PC-3 (cell line): ENCODE results near the gene ELMOD1. TPM values are rescaled to one million over a fixed set of nuclear protein-coding genes. Genes with fewer than 3 reads are reported as not detected.

Experiments
- ATAC-seq: fragments of 200-7000 bp; cut with Tn5 transposase; 2 replicates; pipeline ENCODE4 v1.9.1; 2020; ENCODE audit warnings: mild to moderate bottlenecking, moderate library complexity
- BruUV-seq: library from RNA; stranded (reverse); fragments of 400-500 nt; replicated peaks from 2 replicates; lab custom pipeline; 2021; lab: Mats Ljungman, UMichigan
- CTCF ChIA-PET: fragments of 300-600 bp; sonication (Branson Sonifier 250); formaldehyde crosslinking; loops from one replicate; lab custom pipeline; 2022; ENCODE audit warnings: antibody characterized with exemption; lab: Charles Lee
- POLR2A ChIA-PET: fragments of 300-600 bp; sonication (Branson Sonifier 250); formaldehyde crosslinking; loops from one replicate; lab custom pipeline; 2022; ENCODE audit warnings: antibody characterized with exemption; ENCODE audit not compliant: unreplicated experiment; lab: Charles Lee
- DNase-seq: peaks from one replicate; pipeline ENCODE4 v3.0.0-alpha.2; 2015
- H2AFZ ChIP-seq: fragments of 300-600 bp; sonication (generic); 2 replicates; pipeline ENCODE4 v1.6.0; 2016; ENCODE audit warnings: antibody characterized with exemption, low read length
- H3F3A ChIP-seq: fragments of 300-600 bp; sonication (generic); one replicate; pipeline ENCODE4 v1.6.0; 2017; ENCODE audit warnings: antibody characterized with exemption, low read length, control low read depth, mild to moderate bottlenecking; ENCODE audit not compliant: unreplicated experiment
- H3K27ac ChIP-seq: fragments of 300-600 bp; sonication (generic); 2 replicates; pipeline ENCODE4 v1.5.1; 2016; ENCODE audit warnings: mild to moderate bottlenecking, low read length
- H3K27me3 ChIP-seq: fragments of 300-600 bp; sonication (generic); 2 replicates; pipeline ENCODE4 v1.6.1; 2016; ENCODE audit warnings: low read length, mixed read lengths
- H3K36me3 ChIP-seq: fragments of 300-600 bp; sonication (generic); 2 replicates; pipeline ENCODE4 v1.6.1; 2016; ENCODE audit warnings: low read depth, mixed run types, low read length, mixed read lengths
- H3K4me1 ChIP-seq: fragments of 300-600 bp; sonication (generic); 2 replicates; pipeline ENCODE4 v1.5.1; 2016; ENCODE audit warnings: low read length; ENCODE audit not compliant: insufficient read depth
- H3K4me2 ChIP-seq: fragments of 300-600 bp; sonication (generic); 2 replicates; pipeline ENCODE4 v1.6.0; 2016; ENCODE audit warnings: low read length
- H3K4me3 ChIP-seq: fragments of 300-600 bp; sonication (generic); 2 replicates; pipeline ENCODE4 v1.5.1; 2016; ENCODE audit warnings: mild to moderate bottlenecking, low read length, mixed read lengths
- H3K79me2 ChIP-seq: fragments of 300-600 bp; sonication (generic); 2 replicates; pipeline ENCODE4 v1.6.1; 2017; ENCODE audit warnings: low read length, mixed read lengths
- H3K9ac ChIP-seq: fragments of 300-600 bp; sonication (generic); 2 replicates; pipeline ENCODE4 v1.6.0; 2016; ENCODE audit warnings: mild to moderate bottlenecking, low read length
- H3K9me2 ChIP-seq: fragments of 300-600 bp; sonication (generic); replicated peaks from 2 replicates; pipeline ENCODE4 v1.6.1; 2016; ENCODE audit warnings: mixed run types, low read length, mixed read lengths
- H3K9me3 ChIP-seq: fragments of 300-600 bp; sonication (generic); 2 replicates; pipeline ENCODE4 v1.6.1; 2016; ENCODE audit warnings: low read length, mixed read lengths
- H4K20me1 ChIP-seq: fragments of 300-600 bp; sonication (generic); 2 replicates; pipeline ENCODE4 v1.6.1; 2016; ENCODE audit warnings: low read length, mixed read lengths
- CTCF ChIP-seq: fragments of 300-600 bp; sonication (generic); conservative IDR thresholded peaks from 2 replicates; pipeline ENCODE4 v1.5.1; 2017; ENCODE audit warnings: antibody characterized with exemption, low read depth, mild to moderate bottlenecking, low read length
- EZH2 ChIP-seq: fragments of 300-600 bp; sonication (generic); IDR thresholded peaks from one replicate; pipeline ENCODE4 v1.6.1; 2017; ENCODE audit warnings: antibody characterized with exemption, mild to moderate bottlenecking, low read length; ENCODE audit not compliant: unreplicated experiment
- EZH2phosphoT487 ChIP-seq: fragments of 300-600 bp; sonication (generic); IDR thresholded peaks from 2 replicates; pipeline ENCODE4 v1.6.1; 2018; ENCODE audit warnings: mild to moderate bottlenecking, antibody characterized with exemption, low read length, borderline replicate concordance
- intact Hi-C: fragments of 100-400 bp; cut with micrococcal nuclease; formaldehyde crosslinking; loops from 2 replicates; pipeline ENCODE4 v1.9.0; 2023
- total RNA-seq: library from RNA; depleted of rRNA; stranded (reverse); fragments of >200 nt; gene quantifications from 2 replicates; pipeline ENCODE4 v1.2.3, GENCODE V29; 2014

Gene ELMOD1
- total RNA-seq, 1 experiment from 2014 or later: not detected

GRCh38 chr11:107567739-107568335 lies 23.1 kb upstream of the ELMOD1 start:
- H3K4me2 ChIP-seq: no peak overlapping the region

GRCh38 chr11:107570015-107570414 lies 20.9 kb upstream of the ELMOD1 start:
- no TSS peak for BruUV-seq
- no peaks in the 10 kb centered on the region for H4K20me1 ChIP-seq
- peaks cover 5% of the 10 kb centered on the region; the same call in 1 of the 2 replicates for H3K27me3 ChIP-seq
- H3K79me2 ChIP-seq: peaks cover 4% of the 10 kb centered on the region
- H3K9me2 ChIP-seq: no peaks in the 10 kb centered on the region
- intact Hi-C loops: no loop called here
- H3K4me2 ChIP-seq: no peak overlapping the region
- POLR2A ChIA-PET: no interaction called here
- TF ChIP-seq EZH2 (no peak), CTCF (no peak), EZH2phosphoT487 (no peak)
- H3F3A ChIP-seq: no peaks in the 10 kb centered on the region
- H3K9me3 ChIP-seq: no peaks in the 10 kb centered on the region
- ATAC-seq (no peak), DNase-seq (no peak)
- H3K36me3 ChIP-seq: no peaks in the 10 kb centered on the region
- H3K4me1 ChIP-seq: peaks cover 7% of the 10 kb centered on the region
- H3K9ac ChIP-seq: no peak overlapping the region
- CTCF ChIA-PET: interaction anchor here (0.9 kb wide), 1 partner anchor 119 kb away, joined by 10 read pairs; no protein-coding TSS in a partner anchor
- no peak overlapping the region for H3K27ac ChIP-seq
- no peak overlapping the region for H3K4me3 ChIP-seq
- no peak overlapping the region for H2AFZ ChIP-seq

More at GRCh38 chr11:107567739-107568335, 23.1 kb upstream of the ELMOD1 start:
- no peak overlapping the region for H3K4me3 ChIP-seq
- H3K27me3 ChIP-seq: peaks cover 5% of the 10 kb centered on the region; the same call in 1 of the 2 replicates
- BruUV-seq: no TSS peak
- TF ChIP-seq EZH2phosphoT487: no peak
- TF ChIP-seq EZH2: no peak
- TF ChIP-seq CTCF: no peak
- ATAC-seq: no peak
- ChIA-PET CTCF (no interaction called here), POLR2A (no interaction called here)
- no peak overlapping the region for H3K9ac ChIP-seq
- no peak for DNase-seq
- H3K9me2 ChIP-seq: no peaks in the 10 kb centered on the region
- H3F3A ChIP-seq: peaks cover 6% of the 10 kb centered on the region
- no peaks in the 10 kb centered on the region for H3K36me3 ChIP-seq
- no peak overlapping the region for H2AFZ ChIP-seq
- H3K9me3 ChIP-seq: no peaks in the 10 kb centered on the region
- peaks cover 27% of the 10 kb centered on the region for H3K4me1 ChIP-seq
- no peak overlapping the region for H3K27ac ChIP-seq
- H3K79me2 ChIP-seq: peaks cover 18% of the 10 kb centered on the region
- H4K20me1 ChIP-seq: no peaks in the 10 kb centered on the region
- intact Hi-C loops: no loop called here

GRCh38 chr11:107573438-107573837 lies 17.5 kb upstream of the ELMOD1 start:
- Histone ChIP-seq H3K27me3 (peaks cover 5% of the 10 kb centered on the region; the same call in 1 of the 2 replicates), H3K36me3 (no peaks in the 10 kb centered on the region), H3K4me3 (no peak overlapping the region), H3K9me3 (no peaks in the 10 kb centered on the region), H3K27ac (no peak overlapping the region), H3K79me2 (no peaks in the 10 kb centered on the region), H3K9me2 (no peaks in the 10 kb centered on the region), H4K20me1 (no peaks in the 10 kb centered on the region), H3F3A (no peaks in the 10 kb centered on the region), H3K9ac (no peak overlapping the region), H3K4me2 (no peak overlapping the region), H3K4me1 (no peaks in the 10 kb centered on the region), H2AFZ (no peak overlapping the region)
- intact Hi-C loops: no loop called here
- BruUV-seq: no TSS peak
- ATAC-seq (no peak), DNase-seq (no peak)
- POLR2A ChIA-PET: no interaction called here
- CTCF ChIA-PET: no interaction called here
- TF ChIP-seq EZH2phosphoT487 (no peak), EZH2 (no peak), CTCF (no peak)
